Muscle layer of duodenum (tissue), 2 donors: ENCODE results near the gene ZBTB49.

ENCODE experiments used
- H3K27ac ChIP-seq: one replicate; pipeline ENCODE4 v1.7.0; 2013; ENCODE audit warnings: mild to moderate bottlenecking, low read length
- H3K27me3 ChIP-seq: one replicate; pipeline ENCODE4 v1.7.0; 2013; ENCODE audit warnings: low read depth, mild to moderate bottlenecking, control low read depth, low read length
- H3K36me3 ChIP-seq, 2 donors: one replicate each; pipeline ENCODE4 v1.7.0; 2013; ENCODE audit warnings: low read length in 2 of 2, control low read depth in 1 of 2, mild to moderate bottlenecking in 1 of 2; ENCODE audit not compliant: insufficient read depth in 2 of 2, control insufficient read depth in 1 of 2
- H3K4me1 ChIP-seq, 2 donors: one replicate each; pipeline ENCODE4 v1.7.0; 2013; ENCODE audit warnings: low read length in 2 of 2, mild to moderate bottlenecking in 2 of 2, control low read depth in 1 of 2, moderate library complexity in 1 of 2; ENCODE audit not compliant: insufficient read depth in 2 of 2, control insufficient read depth in 1 of 2
- H3K4me3 ChIP-seq, 2 donors: one replicate each; pipeline ENCODE4 v1.7.0; 2013; ENCODE audit warnings: low read length in 2 of 2, low read depth in 1 of 2, mild to moderate bottlenecking in 1 of 2
- H3K9me3 ChIP-seq, 2 donors: one replicate each; pipeline ENCODE4 v1.7.0; 2013; ENCODE audit warnings: low read length in 2 of 2, control low read depth in 1 of 2, mild to moderate bottlenecking in 1 of 2; ENCODE audit not compliant: control insufficient read depth in 1 of 2
- donor health status: healthy.

The ZBTB49 gene

GRCh38 chr4:4364061-4364460, 74.0 kb downstream of the ZBTB49 start:
- Histone ChIP-seq H3K4me3 (no peak overlapping the region), H3K4me1 (no peaks in the 10 kb centered on the region), H3K27ac (no peak overlapping the region), H3K36me3 (no peaks in the 10 kb centered on the region), H3K27me3 (peaks cover under 1% of the 10 kb centered on the region), H3K9me3 (no peaks in the 10 kb centered on the region)

- no peaks in the 10 kb centered on the region for H3K9me3 ChIP-seq
- H3K36me3 ChIP-seq = no peaks in the 10 kb centered on the region
- H3K4me3 ChIP-seq = no peak overlapping the region
- no peak overlapping the region for H3K27ac ChIP-seq
- H3K27me3 ChIP-seq = no peaks in the 10 kb centered on the region
- no peaks in the 10 kb centered on the region for H3K4me1 ChIP-seq
Observed at GRCh38 chr4:4364486-4365208, 74.6 kb downstream of the ZBTB49 start.

DNA sequence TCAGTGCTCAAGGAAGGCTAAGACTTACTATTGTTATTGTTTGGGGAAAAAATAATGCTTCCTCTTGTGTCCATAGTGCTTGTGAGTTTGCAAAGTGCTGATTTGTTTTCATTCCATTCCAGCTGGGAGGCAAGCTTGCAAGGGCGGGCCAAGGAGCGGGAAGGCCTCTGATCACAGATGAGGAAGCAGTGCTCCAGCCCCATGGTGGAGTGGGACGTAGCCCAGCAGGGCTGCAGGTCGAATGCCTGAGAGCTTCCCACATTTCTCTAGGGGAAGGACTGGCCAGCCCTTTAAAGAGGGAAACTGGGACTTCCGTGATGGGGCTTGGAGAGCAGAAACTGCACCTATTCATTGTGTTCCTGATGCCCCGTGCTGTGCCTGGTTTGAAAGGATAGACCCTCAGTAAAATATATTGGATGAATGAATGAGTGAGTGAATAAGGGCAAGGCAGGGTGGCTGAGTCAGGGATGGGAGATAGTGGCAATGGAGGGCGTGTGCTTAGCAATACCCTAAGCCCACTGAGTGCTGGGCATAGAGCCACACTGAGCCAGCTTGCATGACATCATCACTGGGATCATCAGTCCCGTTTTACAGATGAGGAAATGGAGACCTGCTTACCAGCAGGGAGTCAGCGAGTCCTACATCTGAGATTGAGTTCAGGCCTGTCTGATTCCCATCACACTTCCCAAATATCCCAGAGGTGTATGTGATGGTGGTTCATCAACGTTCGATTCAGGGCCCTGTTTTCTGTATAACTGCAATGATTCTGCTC, 78.9 kb downstream of the ZBTB49 start:
- H3K4me1 ChIP-seq = no peaks in the 10 kb centered on the region
- no peaks in the 10 kb centered on the region for H3K27me3 ChIP-seq
- H3K9me3 ChIP-seq = no peaks in the 10 kb centered on the region
- H3K4me3 ChIP-seq = no peak overlapping the region
- no peaks in the 10 kb centered on the region for H3K36me3 ChIP-seq
- no peak overlapping the region for H3K27ac ChIP-seq
